Rectal smooth muscle tissue (tissue), 1 donor: ENCODE results near the gene PIK3R2.

Experiments
- H3K27ac ChIP-seq: one replicate; pipeline ENCODE4 v1.7.0; 2013; ENCODE audit warnings: low read depth, low read length, inconsistent platforms
- H3K27me3 ChIP-seq: one replicate; pipeline ENCODE4 v1.7.0; 2013; ENCODE audit warnings: low read length; ENCODE audit not compliant: control insufficient read depth, insufficient read depth
- H3K36me3 ChIP-seq: one replicate; pipeline ENCODE4 v1.7.0; 2013; ENCODE audit warnings: low read length; ENCODE audit not compliant: control insufficient read depth, insufficient read depth
- H3K4me1 ChIP-seq: one replicate; pipeline ENCODE4 v1.7.0; 2013; ENCODE audit warnings: low read length; ENCODE audit not compliant: control insufficient read depth, insufficient read depth
- H3K4me3 ChIP-seq: one replicate; pipeline ENCODE4 v1.7.0; 2013; ENCODE audit warnings: low read length
- H3K9ac ChIP-seq: one replicate; pipeline ENCODE4 v1.7.0; 2013; ENCODE audit warnings: low read length

Gene PIK3R2

DNA sequence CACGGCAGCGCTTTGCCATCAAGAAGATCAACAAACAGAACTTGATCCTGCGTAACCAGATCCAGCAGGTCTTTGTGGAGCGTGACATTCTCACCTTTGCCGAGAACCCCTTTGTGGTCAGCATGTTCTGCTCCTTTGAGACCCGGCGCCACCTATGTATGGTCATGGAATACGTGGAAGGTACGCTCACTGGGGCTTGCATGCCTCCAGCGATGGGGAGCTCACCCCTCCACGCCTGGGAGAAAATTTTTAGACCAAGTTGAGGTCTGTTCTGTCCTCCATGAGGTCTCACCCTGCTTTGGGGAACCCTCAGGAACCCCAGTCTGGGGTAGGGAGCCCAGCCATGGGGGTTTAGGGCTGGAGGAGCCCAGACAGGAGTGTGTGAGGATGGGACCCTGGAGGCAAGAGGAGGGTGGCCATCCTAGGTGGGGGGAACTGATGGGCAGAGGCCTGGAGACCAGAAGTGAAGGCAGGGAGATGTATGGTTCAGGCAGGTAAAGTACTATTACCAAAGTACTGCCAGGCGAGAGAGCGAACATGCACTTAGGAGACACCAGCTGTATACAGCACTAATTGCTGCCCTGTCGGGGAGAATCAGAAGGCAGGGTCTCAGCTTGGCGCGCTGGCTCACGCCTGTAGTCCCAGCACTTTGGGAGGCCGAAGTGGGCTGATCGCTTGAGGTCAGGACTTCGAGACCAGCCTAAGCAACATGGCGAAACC, 22.3 kb upstream of the PIK3R2 start:
- Histone ChIP-seq H3K4me1 (no peaks in the 10 kb centered on the region), H3K4me3 (no peak overlapping the region), H3K27ac (no peak overlapping the region), H3K27me3 (no peaks in the 10 kb centered on the region), H3K36me3 (peaks cover 24% of the 10 kb centered on the region), H3K9ac (no peak overlapping the region)

DNA sequence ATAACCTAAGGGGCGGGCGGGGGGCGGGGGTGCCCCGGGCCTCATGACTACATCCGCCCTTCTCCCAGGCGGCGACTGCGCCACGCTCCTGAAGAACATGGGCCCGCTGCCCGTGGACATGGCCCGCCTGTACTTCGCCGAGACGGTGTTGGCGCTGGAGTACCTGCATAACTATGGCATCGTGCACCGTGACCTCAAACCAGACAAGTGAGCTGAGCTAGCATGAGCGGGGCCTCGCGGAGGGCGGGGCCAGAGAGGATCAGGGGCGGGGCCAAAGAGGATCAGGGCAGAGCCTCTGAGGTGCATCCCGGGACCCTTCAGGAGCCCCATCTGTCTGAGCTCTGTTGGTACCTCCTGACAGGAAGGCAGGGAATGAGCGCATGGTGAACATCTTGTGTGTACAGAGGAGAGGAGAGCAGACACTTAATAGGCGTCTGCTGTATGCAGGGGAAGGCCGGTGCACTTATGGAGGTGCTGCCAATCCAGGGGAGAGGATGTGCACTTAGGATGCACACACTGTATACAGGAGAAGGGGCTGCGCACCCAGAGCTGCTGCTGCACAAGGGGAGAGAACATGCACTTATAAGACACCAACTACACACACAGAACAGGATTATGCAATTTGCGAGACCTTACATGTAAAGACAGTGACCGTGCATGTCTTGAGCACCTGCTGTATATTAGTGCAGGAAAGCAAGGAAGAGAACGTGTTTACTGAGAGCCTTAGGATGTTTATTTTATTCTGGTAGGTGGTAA, 20.9 kb upstream of the PIK3R2 start:
- Histone ChIP-seq H3K27ac (no peak overlapping the region), H3K4me1 (no peaks in the 10 kb centered on the region), H3K27me3 (no peaks in the 10 kb centered on the region), H3K9ac (no peak overlapping the region), H3K4me3 (no peak overlapping the region), H3K36me3 (peaks cover 19% of the 10 kb centered on the region)

DNA sequence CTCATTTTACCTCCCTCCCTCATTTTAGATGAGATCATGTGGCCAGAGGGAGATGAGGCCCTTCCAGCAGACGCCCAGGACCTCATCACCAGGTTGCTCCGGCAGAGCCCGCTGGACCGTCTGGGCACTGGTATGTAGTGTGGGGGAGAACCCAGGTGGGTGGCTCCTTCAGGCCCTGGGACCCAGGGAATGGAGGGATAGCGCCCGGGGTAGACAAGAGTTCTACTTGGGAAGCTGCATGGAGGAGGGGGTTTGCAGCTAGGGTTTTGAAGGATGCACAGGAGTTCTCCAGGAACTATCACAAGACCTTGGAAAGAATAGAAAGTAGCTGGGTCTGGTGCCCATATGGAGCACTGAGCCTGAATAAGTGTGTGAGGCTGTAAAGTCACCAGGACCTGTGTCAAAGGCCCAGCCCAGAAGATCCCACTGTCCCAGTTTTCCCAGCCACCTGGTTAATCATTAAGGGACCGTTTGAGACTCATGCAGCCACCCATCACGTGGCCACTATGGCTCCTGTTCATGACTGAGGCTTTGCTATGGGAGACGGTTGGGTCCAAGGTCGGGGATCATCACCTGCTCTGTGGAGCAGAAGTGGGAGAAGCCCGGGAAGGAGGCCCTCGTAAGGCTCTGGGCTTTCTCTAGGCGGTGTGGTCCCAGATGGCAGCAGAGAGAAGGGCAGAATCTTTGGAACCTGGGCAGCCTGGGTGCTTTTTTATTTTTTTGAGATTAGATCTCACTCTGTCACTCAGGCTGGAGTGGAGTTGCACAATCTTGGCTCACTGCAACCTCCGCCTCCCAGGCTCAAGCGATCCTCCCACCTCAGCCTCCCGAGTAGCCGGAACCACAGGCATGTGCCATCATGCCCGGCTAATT, 17.0 kb upstream of the PIK3R2 start:
- Histone ChIP-seq H3K4me3 (no peak overlapping the region), H3K27me3 (no peaks in the 10 kb centered on the region), H3K36me3 (peaks cover 12% of the 10 kb centered on the region), H3K9ac (no peak overlapping the region), H3K4me1 (no peaks in the 10 kb centered on the region), H3K27ac (no peak overlapping the region)

DNA sequence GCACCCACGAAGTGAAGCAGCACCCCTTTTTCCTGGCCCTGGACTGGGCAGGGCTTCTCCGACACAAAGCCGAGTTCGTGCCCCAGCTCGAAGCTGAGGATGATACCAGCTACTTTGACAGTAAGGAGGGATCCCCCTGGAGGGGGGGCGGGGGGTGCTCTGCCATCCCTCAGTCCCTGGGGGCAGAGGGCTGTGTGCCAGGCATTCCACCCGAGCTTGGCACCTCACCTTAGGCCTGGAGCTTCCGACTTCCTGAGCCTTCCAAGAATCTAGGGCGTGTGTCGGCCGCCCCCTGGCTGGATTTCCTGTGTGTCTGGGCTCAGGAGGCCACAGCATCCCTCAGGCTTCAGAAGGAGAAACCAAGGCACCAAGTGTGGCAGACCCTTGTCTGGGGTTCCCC, 15.7 kb upstream of the PIK3R2 start:
- no peaks in the 10 kb centered on the region for H3K27me3 ChIP-seq
- H3K9ac ChIP-seq: no peak overlapping the region
- peaks cover 9% of the 10 kb centered on the region for H3K36me3 ChIP-seq
- H3K4me3 ChIP-seq: no peak overlapping the region
- no peaks in the 10 kb centered on the region for H3K4me1 ChIP-seq
- no peak overlapping the region for H3K27ac ChIP-seq

DNA sequence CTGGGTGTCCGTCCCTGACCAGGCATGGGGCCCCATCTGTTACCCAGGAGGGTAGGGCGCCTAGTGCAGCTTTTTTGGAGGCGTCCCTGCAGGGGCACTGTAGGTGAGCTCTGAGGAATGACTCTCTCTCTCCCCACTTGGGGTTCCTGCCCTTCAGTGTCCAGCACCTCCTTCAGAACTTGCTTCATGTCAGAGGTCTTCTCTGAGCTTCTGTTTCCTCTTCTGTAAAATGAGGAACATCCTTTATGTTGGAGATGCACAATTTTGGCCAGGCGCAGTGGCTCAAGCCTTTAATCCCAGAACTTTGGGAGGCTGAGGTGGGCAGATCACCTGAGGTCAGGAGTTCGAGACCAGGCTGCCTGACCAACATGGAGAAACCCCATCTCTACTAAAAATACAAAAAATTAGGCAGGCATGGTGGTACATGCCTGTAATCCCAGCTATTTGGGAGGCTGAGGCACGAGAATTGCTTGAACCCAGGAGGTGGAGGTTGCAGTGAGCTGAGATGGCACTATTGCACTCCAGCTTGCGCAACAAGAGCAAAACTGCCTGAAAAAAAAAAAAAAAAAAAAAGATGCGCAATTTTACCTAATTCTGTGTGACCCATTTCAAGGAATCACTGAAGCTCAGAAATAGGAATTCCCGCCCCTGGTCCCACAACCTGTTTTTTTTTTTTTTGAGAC, 15.2 kb upstream of the PIK3R2 start:
- no peaks in the 10 kb centered on the region for H3K4me1 ChIP-seq
- H3K4me3 ChIP-seq: no peak overlapping the region
- H3K36me3 ChIP-seq: peaks cover 6% of the 10 kb centered on the region
- no peak overlapping the region for H3K27ac ChIP-seq
- no peak overlapping the region for H3K9ac ChIP-seq
- H3K27me3 ChIP-seq: no peaks in the 10 kb centered on the region

DNA sequence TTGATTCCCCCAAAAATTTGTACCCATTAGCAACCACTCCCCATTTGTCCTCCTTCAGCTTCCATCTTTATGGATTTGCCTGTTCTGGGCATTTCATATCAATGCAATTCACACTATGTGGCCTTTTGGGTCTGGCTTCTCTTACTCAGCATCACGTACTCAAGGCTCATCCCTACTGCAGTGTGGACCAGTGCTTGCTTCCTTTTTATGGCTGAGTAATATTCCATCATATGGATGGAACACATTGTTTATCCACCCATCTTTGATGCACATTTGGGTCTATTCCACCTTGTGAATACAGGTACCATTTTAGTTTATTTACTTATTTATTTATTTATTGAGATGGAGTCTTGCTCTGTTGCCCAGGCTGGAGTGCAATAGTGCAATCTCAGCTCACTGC, 12.5 kb upstream of the PIK3R2 start:
- no peaks in the 10 kb centered on the region for H3K27me3 ChIP-seq
- peaks cover 22% of the 10 kb centered on the region for H3K36me3 ChIP-seq
- H3K9ac ChIP-seq: no peak overlapping the region
- H3K27ac ChIP-seq: no peak overlapping the region
- no peak overlapping the region for H3K4me3 ChIP-seq
- no peaks in the 10 kb centered on the region for H3K4me1 ChIP-seq

DNA sequence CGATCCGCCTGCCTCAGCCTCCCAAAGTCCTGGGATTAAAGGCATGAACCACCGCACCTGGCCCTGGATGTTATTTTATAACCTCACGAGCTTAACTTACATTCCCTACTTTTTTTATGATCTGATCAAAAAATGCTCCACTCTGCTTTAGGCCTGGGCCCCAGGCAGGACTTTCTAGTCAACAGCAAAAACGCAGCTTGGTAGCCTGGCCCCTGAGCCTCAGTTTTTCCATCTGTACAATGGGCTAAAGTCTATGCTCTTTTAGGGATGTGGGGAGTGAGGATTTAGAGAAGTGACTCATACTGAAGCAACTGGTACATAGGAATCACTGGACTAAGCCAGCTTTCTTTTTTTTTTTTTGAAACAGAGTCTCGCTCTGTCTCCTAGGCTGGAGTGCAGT, 11.9 kb upstream of the PIK3R2 start:
- H3K9ac ChIP-seq: no peak overlapping the region
- peaks cover 22% of the 10 kb centered on the region for H3K36me3 ChIP-seq
- H3K4me3 ChIP-seq: no peak overlapping the region
- H3K27ac ChIP-seq: no peak overlapping the region
- no peaks in the 10 kb centered on the region for H3K4me1 ChIP-seq
- no peaks in the 10 kb centered on the region for H3K27me3 ChIP-seq

DNA sequence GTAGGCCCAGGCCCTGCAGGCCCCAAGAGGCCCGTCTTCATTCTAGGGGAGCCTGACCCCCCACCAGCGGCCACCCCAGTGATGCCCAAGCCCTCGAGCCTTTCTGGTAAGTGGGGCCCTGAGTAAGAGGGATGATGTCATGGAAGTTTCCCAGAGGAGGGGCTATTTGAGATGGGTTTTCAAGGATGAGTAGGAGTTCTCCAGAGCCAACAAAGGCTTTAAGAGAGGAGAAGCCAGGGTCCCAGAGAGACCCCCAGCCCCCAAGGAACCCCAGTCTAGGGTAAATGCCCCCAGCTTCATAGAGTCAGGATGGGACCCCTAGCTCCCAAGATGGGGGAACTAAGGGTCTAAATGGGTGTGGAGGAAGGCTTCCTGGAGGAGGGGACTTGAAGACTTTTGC, 9.1 kb upstream of the PIK3R2 start:
- Histone ChIP-seq H3K27ac (no peak overlapping the region), H3K4me1 (no peaks in the 10 kb centered on the region), H3K27me3 (no peaks in the 10 kb centered on the region), H3K4me3 (no peak overlapping the region), H3K9ac (no peak overlapping the region), H3K36me3 (peaks cover 25% of the 10 kb centered on the region)

DNA sequence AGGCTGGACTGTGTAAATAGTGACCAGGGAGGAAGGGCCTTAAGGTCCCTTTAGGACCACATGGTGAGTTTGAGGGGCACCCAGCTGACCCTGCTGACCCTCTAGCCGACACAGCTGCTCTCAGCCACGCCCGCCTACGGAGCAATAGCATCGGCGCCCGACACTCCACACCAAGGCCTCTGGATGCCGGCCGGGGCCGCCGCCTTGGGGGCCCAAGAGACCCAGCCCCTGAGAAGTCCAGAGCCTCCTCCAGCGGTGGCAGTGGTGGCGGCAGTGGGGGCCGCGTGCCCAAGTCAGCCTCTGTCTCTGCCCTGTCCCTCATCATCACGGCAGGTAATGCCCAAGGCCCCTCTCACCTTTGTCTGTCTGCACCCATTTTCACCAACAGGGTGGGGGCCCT, 8.6 kb upstream of the PIK3R2 start:
- H3K36me3 ChIP-seq: peaks cover 25% of the 10 kb centered on the region
- H3K27ac ChIP-seq: no peak overlapping the region
- no peaks in the 10 kb centered on the region for H3K27me3 ChIP-seq
- H3K9ac ChIP-seq: no peak overlapping the region
- no peak overlapping the region for H3K4me3 ChIP-seq
- H3K4me1 ChIP-seq: no peaks in the 10 kb centered on the region

DNA sequence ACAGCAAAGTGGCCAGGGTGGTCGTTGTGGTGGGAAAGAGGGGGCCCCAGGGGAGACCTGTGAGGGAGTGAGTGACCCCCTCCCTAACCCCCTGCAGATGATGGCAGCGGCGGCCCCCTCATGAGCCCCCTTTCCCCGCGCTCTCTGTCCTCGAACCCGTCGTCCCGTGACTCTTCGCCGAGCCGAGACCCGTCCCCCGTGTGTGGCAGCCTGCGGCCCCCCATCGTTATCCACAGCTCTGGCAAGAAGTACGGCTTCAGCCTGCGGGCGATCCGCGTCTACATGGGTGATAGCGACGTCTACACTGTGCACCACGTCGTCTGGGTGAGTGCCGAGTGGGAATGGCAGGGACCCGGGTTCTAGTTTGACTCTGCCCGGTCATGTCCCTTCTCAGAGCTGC, 8.1 kb upstream of the PIK3R2 start:
- no peak overlapping the region for H3K9ac ChIP-seq
- peaks cover 25% of the 10 kb centered on the region for H3K36me3 ChIP-seq

DNA sequence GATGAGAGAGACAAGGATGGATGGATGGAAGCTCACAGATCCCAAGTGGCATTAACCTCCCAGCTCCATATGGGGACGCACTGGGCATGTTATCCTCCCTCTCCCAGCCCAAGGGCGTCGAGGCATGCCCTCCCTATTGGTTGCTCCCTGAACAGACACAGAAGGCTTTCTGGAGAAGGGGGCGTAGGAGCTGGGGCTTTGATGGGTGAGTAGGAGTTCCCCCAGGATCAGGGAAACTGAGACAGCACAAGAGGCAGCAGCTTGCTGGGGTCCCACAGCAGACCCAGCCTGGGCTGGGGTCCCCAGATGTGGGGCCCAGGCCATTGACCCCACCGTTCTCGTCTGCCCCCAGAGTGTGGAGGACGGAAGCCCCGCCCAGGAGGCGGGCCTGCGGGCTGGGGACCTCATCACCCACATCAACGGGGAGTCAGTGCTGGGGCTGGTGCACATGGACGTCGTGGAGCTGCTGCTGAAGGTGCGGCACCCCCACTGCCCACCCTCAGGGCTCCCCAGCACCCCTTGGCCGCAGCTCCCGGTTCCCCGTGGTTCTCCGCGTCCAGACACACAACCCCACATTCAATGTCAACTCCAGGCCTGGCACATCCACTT, 7.5 kb upstream of the PIK3R2 start:
- Histone ChIP-seq H3K9ac (no peak overlapping the region), H3K4me1 (no peaks in the 10 kb centered on the region), H3K36me3 (peaks cover 23% of the 10 kb centered on the region), H3K27ac (no peak overlapping the region), H3K4me3 (no peak overlapping the region), H3K27me3 (no peaks in the 10 kb centered on the region)

More for the DNA sequence above, 8.1 kb upstream of the PIK3R2 start:
- no peaks in the 10 kb centered on the region for H3K4me1 ChIP-seq
- H3K4me3 ChIP-seq: no peak overlapping the region
- no peaks in the 10 kb centered on the region for H3K27me3 ChIP-seq
- H3K27ac ChIP-seq: no peak overlapping the region

DNA sequence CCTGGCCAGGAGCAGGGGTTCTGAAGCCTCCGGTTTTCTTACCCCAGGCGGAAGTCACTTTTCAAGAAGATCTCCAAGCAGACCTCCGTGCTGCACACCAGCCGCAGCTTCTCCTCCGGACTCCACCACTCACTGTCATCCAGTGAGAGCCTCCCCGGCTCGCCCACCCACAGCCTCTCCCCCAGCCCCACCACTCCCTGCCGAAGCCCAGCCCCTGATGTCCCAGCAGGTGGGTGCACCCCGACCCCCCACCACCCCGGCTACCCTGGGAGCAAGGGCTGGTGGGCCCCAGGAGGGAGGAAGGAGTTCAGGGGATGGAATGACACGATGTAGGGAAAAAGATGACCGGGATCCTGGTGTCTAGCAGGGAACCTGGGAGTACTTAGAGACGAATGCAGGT, 5.6 kb upstream of the PIK3R2 start:
- Histone ChIP-seq H3K4me3 (no peak overlapping the region), H3K27me3 (no peaks in the 10 kb centered on the region), H3K27ac (no peak overlapping the region), H3K36me3 (peaks cover 22% of the 10 kb centered on the region), H3K9ac (no peak overlapping the region), H3K4me1 (no peaks in the 10 kb centered on the region)
